Type B pancreatic cell (in vitro differentiated cells): ENCODE results near the gene NT5DC1. TPM values are rescaled to one million over a fixed set of nuclear protein-coding genes. Genes with fewer than 3 reads are reported as not detected.

Experiments
- DNase-seq: peaks from one replicate; pipeline ENCODE4 v3.0.0; 2021; ENCODE audit warnings: mixed read lengths; ENCODE audit not compliant: unreplicated experiment; ENCODE audit errors: extremely low spot score
- H3K27ac Mint-ChIP-seq: 2 replicates; pipeline ENCODE4 v1.8.0; 2021; ENCODE audit warnings: mild to moderate bottlenecking, mixed read lengths
- H3K27me3 Mint-ChIP-seq: 2 replicates; pipeline ENCODE4 v1.8.0; 2021; ENCODE audit warnings: mixed read lengths
- H3K36me3 Mint-ChIP-seq: 2 replicates; pipeline ENCODE4 v1.8.0; 2021; ENCODE audit warnings: mixed read lengths
- H3K4me1 Mint-ChIP-seq: one replicate; pipeline ENCODE4 v1.8.0; 2021; ENCODE audit warnings: mixed read lengths; ENCODE audit not compliant: unreplicated experiment
- H3K4me3 Mint-ChIP-seq: 2 replicates; pipeline ENCODE4 v1.8.0; 2021; ENCODE audit warnings: mild to moderate bottlenecking, mixed read lengths
- H3K9me3 Mint-ChIP-seq: 2 replicates; pipeline ENCODE4 v1.8.0; 2021; ENCODE audit warnings: mixed read lengths
- CTCF ChIP-seq: fragments of 200-600 bp; sonication (generic); conservative IDR thresholded peaks from 2 replicates; pipeline ENCODE4 v1.5.0; 2021; ENCODE audit warnings: antibody characterized with exemption, mild to moderate bottlenecking
- total RNA-seq: library from RNA; stranded (reverse); gene quantifications from 2 replicates; pipeline ENCODE4 v1.2.1, GENCODE V29; 2021; ENCODE audit warnings: low replicate concordance

Gene NT5DC1
- total RNA-seq, 1 donor from 2014 or later: 36.7 TPM

- Mint-ChIP-seq H3K36me3 (peaks cover 11% of the 10 kb centered on the region), H3K9me3 (peaks cover 5% of the 10 kb centered on the region), H3K27ac (no peak overlapping the region), H3K4me1 (peaks cover 6% of the 10 kb centered on the region), H3K27me3 (no peaks in the 10 kb centered on the region), H3K4me3 (no peak overlapping the region)
- TF ChIP-seq CTCF: no peak
- DNase-seq: no peak
Measured at GRCh38 chr6:116156405-116157326, 56.0 kb downstream of the NT5DC1 start.

GRCh38 chr6:116157391-116157790 lies 56.7 kb downstream of the NT5DC1 start:
- Mint-ChIP-seq H3K36me3 (peaks cover 11% of the 10 kb centered on the region), H3K9me3 (peaks cover 5% of the 10 kb centered on the region), H3K4me3 (no peak overlapping the region), H3K27me3 (no peaks in the 10 kb centered on the region), H3K4me1 (peaks cover 4% of the 10 kb centered on the region), H3K27ac (no peak overlapping the region)
- no peak for TF ChIP-seq CTCF
- DNase-seq: no peak

GRCh38 chr6:116158641-116159040 lies 58.0 kb downstream of the NT5DC1 start:
- Mint-ChIP-seq H3K9me3 (peaks cover 5% of the 10 kb centered on the region), H3K27me3 (no peaks in the 10 kb centered on the region), H3K4me3 (no peak overlapping the region), H3K27ac (no peak overlapping the region), H3K36me3 (peaks cover 17% of the 10 kb centered on the region), H3K4me1 (no peaks in the 10 kb centered on the region)
- no peak for TF ChIP-seq CTCF
- no peak for DNase-seq

- Mint-ChIP-seq H3K9me3 (peaks cover 5% of the 10 kb centered on the region), H3K27me3 (no peaks in the 10 kb centered on the region), H3K4me1 (no peaks in the 10 kb centered on the region), H3K4me3 (no peak overlapping the region), H3K27ac (no peak overlapping the region), H3K36me3 (peaks cover 23% of the 10 kb centered on the region)
- TF ChIP-seq CTCF: no peak
- DNase-seq: no peak
Measured at GRCh38 chr6:116159782-116160524, 59.3 kb downstream of the NT5DC1 start.

- Mint-ChIP-seq H3K27ac (no peak overlapping the region), H3K36me3 (peaks cover 22% of the 10 kb centered on the region), H3K4me3 (no peak overlapping the region), H3K27me3 (no peaks in the 10 kb centered on the region), H3K4me1 (no peaks in the 10 kb centered on the region), H3K9me3 (no peaks in the 10 kb centered on the region)
- no peak for DNase-seq
- no peak for TF ChIP-seq CTCF
Measured at GRCh38 chr6:116165596-116165995, 64.9 kb downstream of the NT5DC1 start.
